ENCODE results near the gene ZSWIM4.
A peak's percentile ranks its signal among the peaks of the same experiment; 100 is the strongest.
"Not testable (repeated sequence)": the region's sequence is repeated elsewhere in the genome, so short reads cannot be mapped to it uniquely, and the experiment has no call there.

ZSWIM4 gene

DNA sequence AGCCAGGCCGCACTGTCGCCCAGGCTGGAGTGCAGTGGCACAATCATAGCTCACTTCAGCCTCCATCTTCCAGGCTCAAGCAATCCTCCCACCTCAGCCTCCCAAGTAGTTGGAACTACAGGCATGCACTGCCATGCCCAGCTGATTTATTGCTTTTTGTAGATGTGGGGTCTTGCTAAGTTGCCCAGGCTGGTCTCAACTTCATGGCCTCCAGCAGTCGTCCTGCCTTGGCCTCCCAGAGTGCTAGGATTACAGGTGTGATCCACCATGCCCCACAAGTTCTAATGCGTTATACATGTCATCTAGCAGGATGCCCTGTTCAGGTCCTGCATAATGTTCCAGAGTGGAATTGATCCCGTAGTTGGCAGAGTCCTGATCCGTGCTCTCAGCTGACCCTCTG is 16.4 kb upstream of the ZSWIM4 start:
- H3K4me3 ChIP-seq (ENCODE audit: low read depth, low read length) = no peak overlapping the region
- TF ChIP-seq, protein P1, sequence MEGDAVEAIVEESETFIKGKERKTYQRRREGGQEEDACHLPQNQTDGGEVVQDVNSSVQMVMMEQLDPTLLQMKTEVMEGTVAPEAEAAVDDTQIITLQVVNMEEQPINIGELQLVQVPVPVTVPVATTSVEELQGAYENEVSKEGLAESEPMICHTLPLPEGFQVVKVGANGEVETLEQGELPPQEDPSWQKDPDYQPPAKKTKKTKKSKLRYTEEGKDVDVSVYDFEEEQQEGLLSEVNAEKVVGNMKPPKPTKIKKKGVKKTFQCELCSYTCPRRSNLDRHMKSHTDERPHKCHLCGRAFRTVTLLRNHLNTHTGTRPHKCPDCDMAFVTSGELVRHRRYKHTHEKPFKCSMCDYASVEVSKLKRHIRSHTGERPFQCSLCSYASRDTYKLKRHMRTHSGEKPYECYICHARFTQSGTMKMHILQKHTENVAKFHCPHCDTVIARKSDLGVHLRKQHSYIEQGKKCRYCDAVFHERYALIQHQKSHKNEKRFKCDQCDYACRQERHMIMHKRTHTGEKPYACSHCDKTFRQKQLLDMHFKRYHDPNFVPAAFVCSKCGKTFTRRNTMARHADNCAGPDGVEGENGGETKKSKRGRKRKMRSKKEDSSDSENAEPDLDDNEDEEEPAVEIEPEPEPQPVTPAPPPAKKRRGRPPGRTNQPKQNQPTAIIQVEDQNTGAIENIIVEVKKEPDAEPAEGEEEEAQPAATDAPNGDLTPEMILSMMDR (IDR thresholded peaks at IDR 0.05; ENCODE audit: borderline replicate concordance, insufficient read depth, low read depth, low read length) = no peak

DNA sequence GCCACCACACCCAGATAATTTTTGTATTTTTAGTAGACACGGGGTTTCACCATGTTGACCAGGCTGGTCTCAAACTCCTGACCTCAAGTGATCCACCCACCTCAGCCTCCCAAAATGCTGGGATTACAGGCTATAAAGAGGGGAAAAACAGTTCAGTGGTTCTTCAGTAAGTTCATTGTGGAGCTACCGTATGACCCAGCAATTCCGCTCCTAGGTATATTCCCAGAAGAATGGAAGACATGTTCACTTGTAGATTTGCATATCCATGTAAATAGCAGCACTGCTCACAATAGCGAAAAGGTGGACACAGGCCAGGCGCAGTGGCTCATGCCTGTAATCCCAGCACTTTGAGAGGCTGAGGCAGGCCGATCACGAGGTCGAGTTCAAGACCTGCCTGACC is 15.4 kb upstream of the ZSWIM4 start:
- H3K4me3 ChIP-seq (ENCODE audit: low read depth, low read length) = not testable (repeated sequence)

DNA sequence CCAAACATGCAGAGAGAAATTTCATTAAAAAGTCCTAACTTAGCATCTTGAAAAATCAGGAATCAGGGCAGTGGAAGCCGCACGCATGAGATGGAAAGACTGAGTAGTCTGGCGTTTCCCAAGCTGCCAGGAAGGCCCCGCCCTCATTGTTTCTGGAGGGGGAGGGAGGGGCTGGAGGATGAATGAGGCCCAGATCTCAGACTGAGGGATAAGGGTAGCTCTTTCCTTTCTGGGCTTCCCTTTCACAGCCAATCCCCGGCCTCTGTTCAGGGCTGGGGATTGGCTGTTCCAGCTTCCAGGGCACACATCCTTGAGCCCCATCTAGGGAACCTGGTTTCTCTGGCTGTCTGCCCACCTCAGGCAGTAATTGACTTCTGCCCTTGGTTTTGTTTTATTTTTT is 13.7 kb upstream of the ZSWIM4 start:
- TF ChIP-seq, protein P1 (IDR thresholded peaks at IDR 0.05; ENCODE audit: borderline replicate concordance, insufficient read depth, low read depth, low read length) = no peak
- H3K4me3 ChIP-seq (ENCODE audit: low read depth, low read length) = no peak overlapping the region

DNA sequence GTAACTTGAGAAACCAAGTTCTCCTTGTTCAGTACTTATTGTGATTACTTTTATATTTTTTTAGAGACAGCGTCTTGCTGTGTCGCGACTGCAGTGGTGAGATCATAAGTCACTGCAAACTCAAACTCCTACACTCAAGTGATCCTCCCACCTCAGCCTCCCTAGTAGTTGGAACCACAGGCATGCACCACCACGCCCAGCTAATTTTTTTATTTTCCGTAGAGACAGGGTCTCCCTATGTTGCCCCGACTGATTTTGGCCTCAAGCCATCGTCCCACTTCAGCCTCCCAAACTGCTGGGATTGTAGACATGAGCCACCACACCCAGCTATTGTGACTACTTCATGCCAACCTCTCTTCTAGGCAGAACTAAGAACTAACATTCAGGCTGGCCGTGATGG is 12.7 kb upstream of the ZSWIM4 start:
- no peak overlapping the region for H3K4me3 ChIP-seq (ENCODE audit: low read depth, low read length)
- TF ChIP-seq, protein P1 (IDR thresholded peaks at IDR 0.05; ENCODE audit: borderline replicate concordance, insufficient read depth, low read depth, low read length) = no peak

DNA sequence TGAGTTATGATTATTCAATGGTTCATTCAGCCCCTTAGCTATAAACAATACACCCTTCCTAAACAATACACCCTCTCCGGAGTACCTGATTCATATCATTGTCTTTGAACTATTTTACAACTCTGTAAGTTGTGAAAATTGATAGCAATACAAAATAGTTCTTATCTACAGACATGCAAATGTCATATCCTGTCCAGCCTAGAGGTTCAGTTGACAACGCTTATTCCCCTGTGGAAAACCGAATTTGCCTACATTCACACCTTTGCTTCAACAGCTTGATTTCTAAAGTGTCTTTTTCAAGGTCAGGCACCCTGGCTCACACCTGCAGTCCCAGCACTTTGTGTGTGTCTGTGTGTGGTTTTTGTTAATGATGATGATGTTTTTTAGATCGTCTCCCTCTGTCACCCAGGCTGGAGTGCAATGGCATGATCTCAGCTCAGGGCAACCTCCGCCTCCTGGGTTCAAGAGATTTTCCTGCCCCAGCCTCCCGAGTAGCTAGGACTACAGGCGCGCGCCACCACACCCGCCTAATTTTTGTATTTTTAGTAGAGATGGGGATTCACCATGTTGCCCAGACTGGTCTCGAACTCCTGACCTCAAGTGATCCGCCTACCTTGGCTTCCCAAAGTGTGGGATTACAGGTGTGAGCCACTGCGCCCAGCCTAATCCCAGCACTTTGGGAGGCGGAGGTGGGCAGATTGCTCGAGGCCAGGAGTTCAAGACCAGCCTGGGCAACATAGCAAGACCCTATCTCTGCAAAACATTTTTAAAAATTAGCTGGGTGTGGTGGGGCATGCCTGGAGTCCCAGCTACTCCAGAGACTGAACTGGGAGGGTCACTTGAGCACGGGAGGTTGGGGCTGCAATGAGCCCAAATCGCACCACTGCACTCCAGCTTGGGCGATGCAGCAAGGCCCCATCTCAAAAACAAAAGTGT is 11.4 kb upstream of the ZSWIM4 start:
- no peak overlapping the region for H3K4me3 ChIP-seq (ENCODE audit: low read depth, low read length)
- TF ChIP-seq, protein P1 (IDR thresholded peaks at IDR 0.05; ENCODE audit: borderline replicate concordance, insufficient read depth, low read depth, low read length) = no peak

DNA sequence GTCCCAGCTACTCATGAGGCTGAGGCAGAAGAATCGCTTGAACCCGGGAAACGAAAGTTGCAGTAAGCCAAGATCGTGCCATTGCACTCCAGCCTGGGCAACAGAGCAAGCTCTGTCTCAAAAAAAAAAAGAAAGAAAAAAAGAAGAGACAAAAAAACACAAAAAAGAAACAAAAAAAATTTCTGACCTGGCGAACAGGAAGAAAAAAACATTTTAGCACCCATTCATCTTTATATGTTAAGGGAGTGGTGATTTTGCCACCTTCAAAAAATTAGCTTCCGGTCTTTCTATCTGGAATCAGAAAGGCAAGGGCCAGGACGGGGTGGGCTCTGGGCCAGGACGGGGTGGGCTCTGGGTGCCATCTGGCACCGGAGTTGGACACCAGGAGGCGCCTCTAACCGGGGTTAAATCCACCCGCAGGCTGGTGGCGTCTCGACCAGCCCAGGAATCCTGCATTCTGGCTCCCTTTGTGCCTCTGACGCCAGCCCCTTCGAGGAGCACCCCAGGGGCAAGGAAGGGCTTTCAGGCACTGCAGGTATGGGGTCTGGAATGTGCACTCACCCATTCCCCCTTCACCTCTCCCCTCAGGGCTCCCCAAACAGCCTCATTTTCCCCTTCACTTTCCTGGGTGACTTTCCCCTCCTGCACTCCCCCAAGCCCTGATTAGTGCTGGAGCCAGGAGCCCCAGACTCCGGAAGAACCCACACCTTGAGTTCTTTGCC is 10.4 kb upstream of the ZSWIM4 start:
- TF ChIP-seq, protein P1 (IDR thresholded peaks at IDR 0.05; ENCODE audit: borderline replicate concordance, insufficient read depth, low read depth, low read length) = peak; percentile 64
- no peak overlapping the region for H3K4me3 ChIP-seq (ENCODE audit: low read depth, low read length)

DNA sequence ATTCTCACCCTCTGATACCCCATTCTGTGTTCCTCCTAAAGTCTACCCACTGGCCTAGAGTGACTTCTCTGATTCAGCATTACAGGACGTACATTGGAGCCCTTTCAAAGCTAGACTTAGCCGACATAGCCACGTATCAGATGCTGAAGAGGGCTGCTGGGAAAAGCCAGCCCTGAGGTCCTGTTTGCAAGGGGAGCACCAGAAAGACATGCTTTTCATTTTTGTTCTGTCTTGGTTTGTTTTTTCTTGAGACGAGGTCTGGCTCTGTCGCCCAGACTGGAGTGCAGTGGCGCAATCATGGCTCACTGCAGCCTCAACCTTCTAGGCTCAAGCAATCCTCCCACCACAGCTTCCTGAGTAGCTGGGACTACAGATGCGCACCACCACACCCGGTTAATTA is 6.3 kb upstream of the ZSWIM4 start:
- no peak overlapping the region for H3K4me3 ChIP-seq (ENCODE audit: low read depth, low read length)
- TF ChIP-seq, protein P1 (IDR thresholded peaks at IDR 0.05; ENCODE audit: borderline replicate concordance, insufficient read depth, low read depth, low read length) = no peak
